ENCODE results near the gene XYLT1.

XYLT1 gene

DNA sequence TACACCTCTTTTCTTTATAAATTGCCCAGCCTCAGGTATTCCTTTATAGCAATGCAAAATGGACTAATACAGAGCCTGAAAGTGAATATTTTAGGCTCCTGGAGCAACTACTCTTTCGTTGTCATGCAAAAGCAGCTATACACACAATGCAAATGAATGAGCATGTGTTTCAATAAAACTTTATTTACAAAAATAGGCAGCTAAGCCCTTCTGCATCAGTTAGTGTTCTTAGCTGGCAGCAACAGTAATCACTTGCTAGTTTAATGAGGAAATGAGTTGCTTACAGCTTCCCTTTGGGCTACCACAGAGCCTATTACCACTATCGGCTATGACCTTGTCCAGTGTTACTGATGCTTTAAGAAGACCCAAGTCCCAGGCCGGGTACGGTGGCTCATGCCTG lies 402.9 kb downstream of the XYLT1 start:
- TF ChIP-seq CTCF (IDR thresholded peaks at IDR 0.05; ENCODE audit: low read depth, low read length, missing control alignments) = no peak
- in situ Hi-C loops (cut with HindIII; ENCODE audit: low pct_ligation_motif_present, low sequenced_read_pairs) = no loop called here
- Histone ChIP-seq H3K4me3 (ENCODE audit: low read depth, low read length) (no peak overlapping the region), H3K27ac (no peak overlapping the region), H3K27me3 (replicated peaks) (no peaks in the 10 kb centered on the region), H3K36me3 (replicated peaks) (no peaks in the 10 kb centered on the region)
- no peak for DNase-seq

DNA sequence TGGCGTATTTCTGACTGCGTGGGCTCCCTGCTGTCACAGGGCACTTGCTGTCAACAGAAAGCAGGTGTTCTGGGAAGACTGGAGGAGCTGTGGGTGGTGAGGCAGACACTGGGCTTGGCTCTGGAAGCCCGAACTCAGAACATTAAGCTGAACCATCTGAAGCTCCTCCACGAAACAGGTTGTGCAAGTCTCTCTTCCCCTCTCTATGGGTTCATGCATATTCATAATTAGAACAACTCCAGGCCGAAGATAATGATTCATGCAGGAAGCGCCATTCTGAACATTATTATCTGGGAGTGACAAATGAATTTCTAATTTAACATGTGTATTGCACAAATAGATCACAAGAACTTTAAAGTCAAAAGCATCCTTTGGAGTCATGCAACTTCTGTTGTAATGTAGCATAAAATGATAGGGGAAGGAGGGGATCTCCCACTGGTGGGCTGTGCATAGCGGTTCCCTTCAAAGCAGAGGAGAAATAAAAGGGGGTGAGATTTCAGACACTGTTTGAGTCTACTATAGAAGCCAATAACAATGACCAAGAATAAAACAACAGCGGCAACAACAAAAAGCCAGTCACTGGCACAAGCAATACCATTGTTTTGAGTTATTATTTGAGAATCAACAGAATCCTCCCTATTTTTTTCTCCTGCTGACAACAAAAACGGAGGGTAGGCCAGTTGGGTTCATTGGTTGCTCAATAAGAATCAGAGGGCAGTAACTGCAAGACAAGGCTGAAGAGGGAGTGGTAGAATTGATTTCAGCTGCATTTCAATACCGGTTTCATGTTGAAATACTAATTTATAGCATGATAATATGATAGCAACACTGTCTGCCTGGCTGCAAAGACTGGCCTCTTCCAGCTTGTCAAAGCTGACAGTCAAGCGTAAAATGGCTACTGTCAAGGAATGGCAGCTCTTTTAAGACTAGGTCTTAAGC lies 407.3 kb downstream of the XYLT1 start:
- Histone ChIP-seq H3K36me3 (replicated peaks) (no peaks in the 10 kb centered on the region), H3K27me3 (replicated peaks) (no peaks in the 10 kb centered on the region), H3K4me3 (ENCODE audit: low read depth, low read length) (no peak overlapping the region), H3K27ac (no peak overlapping the region)
- in situ Hi-C loops (cut with HindIII; ENCODE audit: low pct_ligation_motif_present, low sequenced_read_pairs) = no loop called here
- no peak for DNase-seq
- TF ChIP-seq CTCF (IDR thresholded peaks at IDR 0.05; ENCODE audit: low read depth, low read length, missing control alignments) = no peak

- Histone ChIP-seq H3K27ac (no peak overlapping the region), H3K27me3 (replicated peaks) (no peaks in the 10 kb centered on the region), H3K36me3 (replicated peaks) (no peaks in the 10 kb centered on the region), H3K4me3 (ENCODE audit: low read depth, low read length) (no peak overlapping the region)
- no peak for TF ChIP-seq CTCF (IDR thresholded peaks at IDR 0.05; ENCODE audit: low read depth, low read length, missing control alignments)
- DNase-seq = no peak
- in situ Hi-C loops (cut with HindIII; ENCODE audit: low pct_ligation_motif_present, low sequenced_read_pairs) = no loop called here
Observed at GRCh38 chr16:17062676-17063075, 408.1 kb downstream of the XYLT1 start.

DNA sequence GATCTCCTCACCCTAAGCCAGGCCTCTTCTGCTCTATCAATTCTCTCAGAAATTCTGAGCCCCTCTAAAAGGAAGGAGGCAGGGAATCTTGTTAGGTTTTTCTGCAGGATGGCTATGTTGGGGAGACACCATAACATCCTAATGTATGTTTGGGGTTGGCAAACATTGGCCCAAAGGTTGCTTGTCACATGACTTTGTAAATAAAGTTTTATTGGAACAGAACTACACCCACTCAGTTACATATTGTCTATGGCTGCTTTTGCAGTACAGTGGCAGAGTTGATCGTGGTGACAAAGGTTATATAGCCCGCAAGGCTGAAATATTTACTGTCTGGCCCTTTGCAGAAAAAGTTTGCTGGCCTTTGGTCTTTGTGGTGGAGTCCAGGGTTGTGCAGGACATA lies 409.4 kb downstream of the XYLT1 start:
- Histone ChIP-seq H3K27me3 (replicated peaks) (no peaks in the 10 kb centered on the region), H3K36me3 (replicated peaks) (no peaks in the 10 kb centered on the region), H3K4me3 (ENCODE audit: low read depth, low read length) (no peak overlapping the region), H3K27ac (no peak overlapping the region)
- no peak for DNase-seq
- in situ Hi-C loops (cut with HindIII; ENCODE audit: low pct_ligation_motif_present, low sequenced_read_pairs) = no loop called here
- no peak for TF ChIP-seq CTCF (IDR thresholded peaks at IDR 0.05; ENCODE audit: low read depth, low read length, missing control alignments)

DNA sequence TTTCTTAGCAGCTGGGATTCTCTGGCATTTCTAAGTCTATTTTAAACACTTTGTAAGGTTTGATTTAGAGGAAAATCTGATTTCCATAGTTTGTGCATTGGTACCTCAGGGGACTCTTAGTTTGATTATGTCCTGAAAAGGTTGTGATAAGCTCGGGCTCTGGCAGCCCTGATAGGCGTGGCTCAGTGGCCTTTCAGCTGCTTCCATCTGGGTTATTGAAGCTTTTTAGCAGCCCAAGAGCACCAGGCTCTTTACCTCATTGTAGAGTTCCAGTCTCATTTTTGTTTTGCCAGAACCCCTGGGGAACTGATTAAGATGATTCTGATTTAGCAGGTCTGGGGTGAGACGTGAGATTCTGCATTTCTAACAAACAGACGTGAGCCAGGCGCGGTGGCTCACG lies 412.3 kb downstream of the XYLT1 start:
- H3K36me3 ChIP-seq (replicated peaks) = no peaks in the 10 kb centered on the region
- in situ Hi-C loops (cut with HindIII; ENCODE audit: low pct_ligation_motif_present, low sequenced_read_pairs) = no loop called here
- no peaks in the 10 kb centered on the region for H3K27me3 ChIP-seq (replicated peaks)
- no peak for DNase-seq
- H3K27ac ChIP-seq = no peak overlapping the region
- no peak overlapping the region for H3K4me3 ChIP-seq (ENCODE audit: low read depth, low read length)
- no peak for TF ChIP-seq CTCF (IDR thresholded peaks at IDR 0.05; ENCODE audit: low read depth, low read length, missing control alignments)

Measured in brain microvascular endothelial cell (primary cell).